ENCODE data around the gene GPR155.

The GPR155 gene

DNA sequence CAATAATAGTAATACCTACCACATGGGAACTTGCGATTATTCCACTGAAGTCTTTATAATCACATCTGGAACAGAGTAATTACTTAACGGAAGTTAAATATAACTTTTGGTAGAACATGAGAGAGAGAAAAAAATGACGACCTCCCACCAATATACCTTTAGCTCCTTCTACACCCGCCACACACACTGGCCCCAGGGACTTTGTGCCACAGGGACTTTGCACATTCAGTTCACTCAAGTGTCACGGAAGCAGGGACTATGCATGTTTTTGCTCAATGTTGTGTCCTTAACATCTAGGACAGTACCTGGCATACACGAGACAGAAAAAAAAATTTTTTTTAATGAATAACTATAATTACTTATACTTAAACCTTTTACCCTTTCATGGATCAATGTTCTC lies 4.0 kb downstream of the GPR155 start:
- no peak for DNase-seq (ENCODE audit: low spot score)
- H3K4me3 ChIP-seq, result no peak overlapping the region
- no peak overlapping the region for H3K27ac ChIP-seq
- TF ChIP-seq, protein P1, sequence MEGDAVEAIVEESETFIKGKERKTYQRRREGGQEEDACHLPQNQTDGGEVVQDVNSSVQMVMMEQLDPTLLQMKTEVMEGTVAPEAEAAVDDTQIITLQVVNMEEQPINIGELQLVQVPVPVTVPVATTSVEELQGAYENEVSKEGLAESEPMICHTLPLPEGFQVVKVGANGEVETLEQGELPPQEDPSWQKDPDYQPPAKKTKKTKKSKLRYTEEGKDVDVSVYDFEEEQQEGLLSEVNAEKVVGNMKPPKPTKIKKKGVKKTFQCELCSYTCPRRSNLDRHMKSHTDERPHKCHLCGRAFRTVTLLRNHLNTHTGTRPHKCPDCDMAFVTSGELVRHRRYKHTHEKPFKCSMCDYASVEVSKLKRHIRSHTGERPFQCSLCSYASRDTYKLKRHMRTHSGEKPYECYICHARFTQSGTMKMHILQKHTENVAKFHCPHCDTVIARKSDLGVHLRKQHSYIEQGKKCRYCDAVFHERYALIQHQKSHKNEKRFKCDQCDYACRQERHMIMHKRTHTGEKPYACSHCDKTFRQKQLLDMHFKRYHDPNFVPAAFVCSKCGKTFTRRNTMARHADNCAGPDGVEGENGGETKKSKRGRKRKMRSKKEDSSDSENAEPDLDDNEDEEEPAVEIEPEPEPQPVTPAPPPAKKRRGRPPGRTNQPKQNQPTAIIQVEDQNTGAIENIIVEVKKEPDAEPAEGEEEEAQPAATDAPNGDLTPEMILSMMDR (IDR thresholded peaks at IDR 0.05), result no peak

GRCh38 chr2:174477759-174478158 lies 9.1 kb downstream of the GPR155 start:
- TF ChIP-seq, protein P1 (IDR thresholded peaks at IDR 0.05), result no peak
- Histone ChIP-seq H3K27ac (no peak overlapping the region), H3K4me3 (no peak overlapping the region)
- DNase-seq (ENCODE audit: low spot score), result no peak

DNA sequence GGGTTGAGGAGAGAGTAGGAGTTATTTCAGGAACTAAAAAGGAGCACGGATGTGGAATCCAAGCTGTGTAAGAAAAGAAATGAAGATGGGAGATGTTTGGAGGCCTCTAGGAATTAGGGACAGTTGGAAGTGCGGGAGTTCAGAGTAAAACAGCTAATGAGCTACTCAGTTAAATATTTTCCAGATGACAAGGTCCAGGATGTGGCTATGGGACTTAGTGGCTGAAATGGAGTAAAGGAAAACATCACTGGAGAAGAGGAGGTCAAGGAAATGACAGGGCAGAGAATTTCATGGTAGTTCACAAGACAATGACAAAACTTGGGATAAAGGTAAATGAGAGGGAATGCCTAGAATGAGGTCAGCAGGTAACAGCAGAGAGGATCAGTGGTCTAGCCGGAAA lies 13.0 kb downstream of the GPR155 start:
- Histone ChIP-seq H3K27ac (no peak overlapping the region), H3K4me3 (no peak overlapping the region)
- no peak for DNase-seq (ENCODE audit: low spot score)
- TF ChIP-seq, protein P1 (IDR thresholded peaks at IDR 0.05), result no peak

- DNase-seq (ENCODE audit: low spot score), result no peak
- TF ChIP-seq, protein P1 (IDR thresholded peaks at IDR 0.05), result no peak
These were observed 21.5 kb downstream of the GPR155 start for GRCh38 chr2:174465327-174465726.

DNA sequence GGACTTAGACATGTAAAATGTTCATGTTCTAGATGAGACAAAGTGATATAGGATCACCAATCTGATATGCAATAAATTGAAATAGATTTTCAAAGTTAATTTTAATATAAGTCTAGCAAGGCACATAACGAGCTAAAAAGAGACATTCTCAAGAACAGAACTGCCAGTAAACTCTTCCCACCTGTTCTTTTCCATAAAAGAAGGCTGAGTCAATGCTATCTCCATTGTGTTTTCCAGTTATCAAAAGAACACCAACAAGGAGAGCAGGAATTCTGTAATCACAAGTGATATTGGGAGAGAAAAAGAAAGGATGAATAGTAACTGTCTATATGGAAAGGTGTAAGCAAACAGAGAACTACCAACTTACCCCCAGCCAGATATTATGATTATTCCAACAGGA lies 25.6 kb downstream of the GPR155 start:
- no peak overlapping the region for H3K4me3 ChIP-seq
- DNase-seq (ENCODE audit: low spot score), result no peak
- TF ChIP-seq, protein P1 (IDR thresholded peaks at IDR 0.05), result no peak
- H3K27ac ChIP-seq, result no peak overlapping the region

More at GRCh38 chr2:174465327-174465726, 21.5 kb downstream of the GPR155 start:
- no peak overlapping the region for H3K27ac ChIP-seq
- H3K4me3 ChIP-seq, result no peak overlapping the region

- TF ChIP-seq, protein P1 (IDR thresholded peaks at IDR 0.05), result no peak
- Histone ChIP-seq H3K4me3 (no peak overlapping the region), H3K27ac (no peak overlapping the region)
- DNase-seq (ENCODE audit: low spot score), result no peak
These were observed 32.3 kb downstream of the GPR155 start for GRCh38 chr2:174454566-174454965.

DNA sequence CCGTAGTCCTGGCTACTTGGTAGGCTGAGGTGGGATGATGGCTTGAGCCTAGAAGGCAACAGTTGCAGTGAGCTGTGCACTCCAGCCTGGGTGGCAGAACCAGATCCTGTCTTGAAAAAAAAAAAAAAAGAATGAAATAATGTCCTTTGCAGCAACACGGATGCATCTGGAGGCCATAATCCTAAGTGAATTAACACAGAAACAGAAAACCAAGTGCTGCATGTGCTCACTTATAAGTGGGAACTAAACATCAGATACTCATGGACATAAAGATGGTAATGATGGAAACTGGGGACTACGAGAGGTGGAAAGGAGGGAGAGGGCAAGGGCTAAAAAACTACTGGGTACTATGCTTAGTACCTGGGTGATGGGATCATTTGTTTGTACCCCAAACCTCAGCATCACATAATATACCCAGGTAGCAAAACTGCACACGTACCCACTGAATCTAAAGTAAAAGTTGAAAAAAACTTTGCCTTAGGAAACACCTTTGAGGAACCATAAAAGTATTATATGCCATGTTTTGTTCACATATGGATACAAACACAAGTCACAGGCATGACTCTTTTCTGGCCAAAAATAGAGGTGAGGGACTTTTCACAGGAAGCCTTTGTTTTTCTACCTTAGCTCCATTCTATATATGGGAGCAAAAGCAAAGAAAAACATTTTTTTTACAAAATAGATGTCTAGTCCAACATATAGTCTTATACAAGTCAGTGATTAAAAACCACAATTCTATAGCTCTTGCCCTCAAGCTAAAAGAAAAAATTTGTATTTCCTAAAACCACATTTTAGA lies 36.6 kb downstream of the GPR155 start:
- TF ChIP-seq, protein P1 (IDR thresholded peaks at IDR 0.05), result no peak
- Histone ChIP-seq H3K27ac (no peak overlapping the region), H3K4me3 (no peak overlapping the region)
- DNase-seq (ENCODE audit: low spot score), result no peak
